PC-3 (cell line): Measurements from ENCODE around the gene RABGAP1L.

Experiments
- CTCF ChIP-seq: fragments of 300-600 bp; sonication (generic); conservative IDR thresholded peaks from 2 replicates; pipeline ENCODE4 v1.5.1; 2017; ENCODE audit warnings: antibody characterized with exemption, low read depth, mild to moderate bottlenecking, low read length
- EZH2 ChIP-seq: fragments of 300-600 bp; sonication (generic); IDR thresholded peaks from one replicate; pipeline ENCODE4 v1.6.1; 2017; ENCODE audit warnings: antibody characterized with exemption, mild to moderate bottlenecking, low read length; ENCODE audit not compliant: unreplicated experiment
- EZH2phosphoT487 ChIP-seq: fragments of 300-600 bp; sonication (generic); IDR thresholded peaks from 2 replicates; pipeline ENCODE4 v1.6.1; 2018; ENCODE audit warnings: mild to moderate bottlenecking, antibody characterized with exemption, low read length, borderline replicate concordance

- TF ChIP-seq CTCF: no peak
- no peak for TF ChIP-seq EZH2
- no peak for TF ChIP-seq EZH2phosphoT487
Observed at GRCh38 chr1:174701565-174701964, 542.2 kb downstream of the RABGAP1L start.
